ENCODE data around the gene UBE2I.

UBE2I gene

GRCh38 chr16:1342526-1343427 is 33.3 kb downstream of the UBE2I start:
- Histone ChIP-seq H3K36me3 (ENCODE audit: insufficient read depth, low read length) (no peaks in the 10 kb centered on the region), H3K9me3 (ENCODE audit: low read depth, low read length) (no peaks in the 10 kb centered on the region), H3K27ac (no peak overlapping the region), H3K9ac (ENCODE audit: insufficient read length) (no peak overlapping the region), H3K4me3 (peak overlapping the region; percentile 65)
- TF ChIP-seq FOXP2 (optimal IDR thresholded peaks at IDR 0.05; ENCODE audit: control extremely low read depth, extremely low read length, insufficient read depth) (no peak), EZH2 (IDR thresholded peaks at IDR 0.05) (no peak), POLR2AphosphoS5 (IDR thresholded peaks at IDR 0.05; ENCODE audit: borderline replicate concordance, low read depth, low read length) (no peak)
- DNase-seq (ENCODE audit: low read depth, low spot score), result peak; percentile 76

- TF ChIP-seq FOXP2 (optimal IDR thresholded peaks at IDR 0.05; ENCODE audit: control extremely low read depth, extremely low read length, insufficient read depth), result no peak
- no peak for TF ChIP-seq POLR2AphosphoS5 (IDR thresholded peaks at IDR 0.05; ENCODE audit: borderline replicate concordance, low read depth, low read length)
- TF ChIP-seq EZH2 (IDR thresholded peaks at IDR 0.05), result no peak
- no peaks in the 10 kb centered on the region for H3K36me3 ChIP-seq (ENCODE audit: insufficient read depth, low read length)
- H3K9ac ChIP-seq (ENCODE audit: insufficient read length), result no peak overlapping the region
- no peak for DNase-seq (ENCODE audit: low read depth, low spot score)
- H3K4me3 ChIP-seq, result peak overlapping the region; percentile 45
- H3K9me3 ChIP-seq (ENCODE audit: low read depth, low read length), result no peaks in the 10 kb centered on the region
- no peak overlapping the region for H3K27ac ChIP-seq
Observed at GRCh38 chr16:1343428-1344242, 34.2 kb downstream of the UBE2I start.

- Histone ChIP-seq H3K9me3 (ENCODE audit: low read depth, low read length) (no peaks in the 10 kb centered on the region), H3K9ac (ENCODE audit: insufficient read length) (no peak overlapping the region), H3K4me3 (no peak overlapping the region), H3K27ac (no peak overlapping the region), H3K36me3 (ENCODE audit: insufficient read depth, low read length) (no peaks in the 10 kb centered on the region)
- DNase-seq (ENCODE audit: low read depth, low spot score), result no peak
- TF ChIP-seq POLR2AphosphoS5 (IDR thresholded peaks at IDR 0.05; ENCODE audit: borderline replicate concordance, low read depth, low read length), result no peak
- no peak for TF ChIP-seq EZH2 (IDR thresholded peaks at IDR 0.05)
- TF ChIP-seq FOXP2 (optimal IDR thresholded peaks at IDR 0.05; ENCODE audit: control extremely low read depth, extremely low read length, insufficient read depth), result no peak
Observed at GRCh38 chr16:1344499-1344898, 35.1 kb downstream of the UBE2I start.

GRCh38 chr16:1345087-1345486 is 35.7 kb downstream of the UBE2I start:
- TF ChIP-seq FOXP2 (optimal IDR thresholded peaks at IDR 0.05; ENCODE audit: control extremely low read depth, extremely low read length, insufficient read depth), result no peak
- TF ChIP-seq EZH2 (IDR thresholded peaks at IDR 0.05), result no peak
- TF ChIP-seq POLR2AphosphoS5 (IDR thresholded peaks at IDR 0.05; ENCODE audit: borderline replicate concordance, low read depth, low read length), result no peak
- no peaks in the 10 kb centered on the region for H3K9me3 ChIP-seq (ENCODE audit: low read depth, low read length)
- H3K4me3 ChIP-seq, result no peak overlapping the region
- H3K27ac ChIP-seq, result no peak overlapping the region
- no peak overlapping the region for H3K9ac ChIP-seq (ENCODE audit: insufficient read length)
- DNase-seq (ENCODE audit: low read depth, low spot score), result no peak
- H3K36me3 ChIP-seq (ENCODE audit: insufficient read depth, low read length), result no peaks in the 10 kb centered on the region

- no peaks in the 10 kb centered on the region for H3K36me3 ChIP-seq (ENCODE audit: insufficient read depth, low read length)
- no peak for TF ChIP-seq POLR2AphosphoS5 (IDR thresholded peaks at IDR 0.05; ENCODE audit: borderline replicate concordance, low read depth, low read length)
- no peak for TF ChIP-seq FOXP2 (optimal IDR thresholded peaks at IDR 0.05; ENCODE audit: control extremely low read depth, extremely low read length, insufficient read depth)
- no peak for TF ChIP-seq EZH2 (IDR thresholded peaks at IDR 0.05)
- H3K9ac ChIP-seq (ENCODE audit: insufficient read length), result no peak overlapping the region
- no peak overlapping the region for H3K27ac ChIP-seq
- no peak overlapping the region for H3K4me3 ChIP-seq
- H3K9me3 ChIP-seq (ENCODE audit: low read depth, low read length), result no peaks in the 10 kb centered on the region
- DNase-seq (ENCODE audit: low read depth, low spot score), result no peak
Observed at GRCh38 chr16:1345651-1346421, 36.4 kb downstream of the UBE2I start.

GRCh38 chr16:1346422-1347285 is 37.2 kb downstream of the UBE2I start:
- H3K9me3 ChIP-seq (ENCODE audit: low read depth, low read length), result no peaks in the 10 kb centered on the region
- H3K4me3 ChIP-seq, result no peak overlapping the region
- no peaks in the 10 kb centered on the region for H3K36me3 ChIP-seq (ENCODE audit: insufficient read depth, low read length)
- no peak overlapping the region for H3K27ac ChIP-seq
- no peak for DNase-seq (ENCODE audit: low read depth, low spot score)
- TF ChIP-seq POLR2AphosphoS5 (IDR thresholded peaks at IDR 0.05; ENCODE audit: borderline replicate concordance, low read depth, low read length) (no peak), EZH2 (IDR thresholded peaks at IDR 0.05) (no peak), FOXP2 (optimal IDR thresholded peaks at IDR 0.05; ENCODE audit: control extremely low read depth, extremely low read length, insufficient read depth) (no peak)
- no peak overlapping the region for H3K9ac ChIP-seq (ENCODE audit: insufficient read length)

GRCh38 chr16:1347286-1347855 is 37.9 kb downstream of the UBE2I start:
- Histone ChIP-seq H3K27ac (no peak overlapping the region), H3K36me3 (ENCODE audit: insufficient read depth, low read length) (no peaks in the 10 kb centered on the region), H3K9ac (ENCODE audit: insufficient read length) (no peak overlapping the region), H3K9me3 (ENCODE audit: low read depth, low read length) (no peaks in the 10 kb centered on the region), H3K4me3 (no peak overlapping the region)
- no peak for DNase-seq (ENCODE audit: low read depth, low spot score)
- TF ChIP-seq POLR2AphosphoS5 (IDR thresholded peaks at IDR 0.05; ENCODE audit: borderline replicate concordance, low read depth, low read length) (no peak), EZH2 (IDR thresholded peaks at IDR 0.05) (no peak), FOXP2 (optimal IDR thresholded peaks at IDR 0.05; ENCODE audit: control extremely low read depth, extremely low read length, insufficient read depth) (no peak)

Measured in SK-N-MC (cell line).